Mesenchymal stem cell (in vitro differentiated cells and primary cell): ENCODE results near the gene PDE8A.

ENCODE experiments used
- DNase-seq: peaks from one replicate; pipeline ENCODE4 v3.0.0-alpha.2; 2013
- H2AFZ ChIP-seq: one replicate; pipeline ENCODE4 v1.6.1; 2013; ENCODE audit warnings: low read depth, mild to moderate bottlenecking, control low read depth, inconsistent platforms, low read length, moderate library complexity
- H2AK5ac ChIP-seq: 2 replicates; pipeline ENCODE4 v1.6.1; 2013; ENCODE audit warnings: low read length, moderate library complexity, mild to moderate bottlenecking, inconsistent platforms; ENCODE audit not compliant: severe bottlenecking
- H2BK120ac ChIP-seq: one replicate; pipeline ENCODE4 v1.6.1; 2013; ENCODE audit warnings: low read depth, mild to moderate bottlenecking, inconsistent platforms, low read length, moderate library complexity
- H2BK12ac ChIP-seq, 2 experiments: one replicate each; pipeline ENCODE4 v1.6.1; 2013; ENCODE audit warnings: inconsistent platforms in 2 of 2, low read length in 2 of 2, mild to moderate bottlenecking in 2 of 2, moderate library complexity in 2 of 2, control low read depth in 1 of 2
- H2BK15ac ChIP-seq: one replicate; pipeline ENCODE4 v1.6.1; 2013; ENCODE audit warnings: mild to moderate bottlenecking, low read depth, inconsistent platforms; ENCODE audit not compliant: poor library complexity, severe bottlenecking
- H2BK5ac ChIP-seq: 2 replicates; pipeline ENCODE4 v1.6.1; 2013; ENCODE audit warnings: low read depth, mild to moderate bottlenecking, low read length, control low read depth, inconsistent platforms; ENCODE audit not compliant: poor library complexity, severe bottlenecking
- H3K14ac ChIP-seq, 2 experiments: one replicate each; pipeline ENCODE4 v1.6.1; 2013; ENCODE audit warnings: inconsistent platforms in 2 of 2, low read length in 2 of 2, control low read depth in 1 of 2, mild to moderate bottlenecking in 1 of 2, moderate library complexity in 1 of 2
- H3K18ac ChIP-seq, 2 experiments: one replicate each; pipeline ENCODE4 v1.6.1; 2013; ENCODE audit warnings: inconsistent platforms in 2 of 2, low read length in 2 of 2, control low read depth in 1 of 2, low read depth in 1 of 2, mild to moderate bottlenecking in 1 of 2
- H3K23ac ChIP-seq, 2 experiments: one replicate each; pipeline ENCODE4 v1.6.1; 2013; ENCODE audit warnings: inconsistent platforms in 2 of 2, low read length in 2 of 2, mild to moderate bottlenecking in 2 of 2, moderate library complexity in 2 of 2, control low read depth in 1 of 2
- H3K27ac ChIP-seq: 2 replicates; pipeline ENCODE4 v1.5.1; 2013; ENCODE audit warnings: mild to moderate bottlenecking, moderate library complexity, low read length, control low read depth, inconsistent platforms; ENCODE audit not compliant: poor library complexity, severe bottlenecking
- H3K27me3 ChIP-seq, 2 experiments: 2 replicates each; pipeline versions ENCODE4 v1.6.1 to v1.7.0; 2013; ENCODE audit warnings: low read length in 2 of 2, mild to moderate bottlenecking in 2 of 2, moderate library complexity in 2 of 2, control low read depth in 1 of 2, inconsistent platforms in 1 of 2; ENCODE audit not compliant: control insufficient read depth in 1 of 2, insufficient read depth in 1 of 2
- H3K36me3 ChIP-seq, 2 experiments: 2 replicates each; pipeline versions ENCODE4 v1.6.1 to v1.7.0; 2013; ENCODE audit warnings: low read length in 2 of 2, control low read depth in 1 of 2, inconsistent platforms in 1 of 2, low read depth in 1 of 2, mild to moderate bottlenecking in 1 of 2; ENCODE audit not compliant: insufficient read depth in 2 of 2, control insufficient read depth in 1 of 2
- H3K4ac ChIP-seq, 2 experiments: one replicate each; pipeline ENCODE4 v1.6.1; 2013; ENCODE audit warnings: inconsistent platforms in 2 of 2, low read length in 2 of 2, mild to moderate bottlenecking in 2 of 2, moderate library complexity in 2 of 2, control low read depth in 1 of 2, low read depth in 1 of 2
- H3K4me1 ChIP-seq: 2 replicates; pipeline ENCODE4 v1.6.1; 2013; ENCODE audit warnings: low read depth, low read length, control low read depth; ENCODE audit not compliant: control insufficient read depth, insufficient read depth
- H3K4me2 ChIP-seq: 2 replicates; pipeline ENCODE4 v1.6.1; 2013; ENCODE audit warnings: low read length, mild to moderate bottlenecking, inconsistent platforms; ENCODE audit not compliant: poor library complexity, severe bottlenecking
- H3K4me3 ChIP-seq, 2 experiments: 2 replicates each; pipeline versions ENCODE4 v1.5.1 to v1.7.0; 2013; ENCODE audit warnings: low read length in 2 of 2, mild to moderate bottlenecking in 2 of 2, control low read depth in 1 of 2, low read depth in 1 of 2; ENCODE audit not compliant: insufficient read depth in 1 of 2
- H3K79me1 ChIP-seq: replicated peaks from 2 replicates; pipeline ENCODE4 v1.6.1; 2013; ENCODE audit warnings: mild to moderate bottlenecking, control low read depth, low read length, inconsistent platforms; ENCODE audit not compliant: poor library complexity, severe bottlenecking
- H3K9ac ChIP-seq: 2 replicates; pipeline ENCODE4 v1.7.0; 2013; ENCODE audit warnings: mild to moderate bottlenecking, low read length, moderate library complexity
- H3K9me3 ChIP-seq: 2 replicates; pipeline ENCODE4 v1.7.0; 2013; ENCODE audit warnings: mild to moderate bottlenecking, low read length; ENCODE audit not compliant: control insufficient read depth
- H4K8ac ChIP-seq: one replicate; pipeline ENCODE4 v1.6.1; 2013; ENCODE audit warnings: inconsistent platforms, mild to moderate bottlenecking, low read length, moderate library complexity
- H4K91ac ChIP-seq: one replicate; pipeline ENCODE4 v1.6.1; 2013; ENCODE audit warnings: mild to moderate bottlenecking, low read length, inconsistent platforms
- WGBS: methylation state at CpG from one replicate; pipeline ENCODE4 v1.1.7; 2013; ENCODE audit warnings: mixed read lengths; 5-methylcytosine and 5-hydroxymethylcytosine counted together

Gene PDE8A

GRCh38 chr15:85108136-85108535 lies 126.5 kb downstream of the PDE8A start:
- no peak overlapping the region for H2BK15ac ChIP-seq
- H3K27me3 ChIP-seq, result no peaks in the 10 kb centered on the region
- H3K23ac ChIP-seq, result no peak overlapping the region
- no peaks in the 10 kb centered on the region for H3K4me1 ChIP-seq
- H2BK12ac ChIP-seq, result no peak overlapping the region
- H3K14ac ChIP-seq, result no peak overlapping the region
- H3K27ac ChIP-seq, result no peak overlapping the region
- H2AK5ac ChIP-seq, result no peak overlapping the region
- H2AFZ ChIP-seq, result no peak overlapping the region
- no peak overlapping the region for H3K4me2 ChIP-seq
- H3K4me3 ChIP-seq, result no peak overlapping the region
- no peak overlapping the region for H2BK120ac ChIP-seq
- no peaks in the 10 kb centered on the region for H3K9me3 ChIP-seq
- H4K91ac ChIP-seq, result no peak overlapping the region
- H3K79me1 ChIP-seq, result no peaks in the 10 kb centered on the region
- no peak overlapping the region for H2BK5ac ChIP-seq
- 97% methylated on average over 3 of the region's 4 CpGs for WGBS
- no peak overlapping the region for H4K8ac ChIP-seq
- no peak overlapping the region for H3K4ac ChIP-seq
- no peak overlapping the region for H3K18ac ChIP-seq
- DNase-seq, result no peak
- no peak overlapping the region for H3K9ac ChIP-seq
- H3K36me3 ChIP-seq, result peaks cover 14 to 40% of the 10 kb centered on the region in 2 experiments

- Histone ChIP-seq H2AFZ (no peak overlapping the region), H3K9ac (no peak overlapping the region), H3K4me1 (no peaks in the 10 kb centered on the region), H3K4me2 (no peak overlapping the region), H2BK15ac (no peak overlapping the region), H2BK5ac (no peak overlapping the region), H3K9me3 (no peaks in the 10 kb centered on the region), H2BK120ac (no peak overlapping the region), H4K91ac (no peak overlapping the region), H3K4me3 (no peak overlapping the region), H3K36me3 (peaks cover 13 to 46% of the 10 kb centered on the region in 2 experiments), H3K27ac (no peak overlapping the region), H3K23ac (no peak overlapping the region), H2BK12ac (no peak overlapping the region), H3K4ac (no peak overlapping the region), H3K18ac (no peak overlapping the region), H3K14ac (no peak overlapping the region), H3K27me3 (no peaks in the 10 kb centered on the region), H3K79me1 (no peaks in the 10 kb centered on the region), H2AK5ac (no peak overlapping the region), H4K8ac (no peak overlapping the region)
- DNase-seq, result no peak
- WGBS, result 100% methylated on average over 1 of the region's 2 CpGs
Observed at GRCh38 chr15:85109333-85109732, 127.7 kb downstream of the PDE8A start.

GRCh38 chr15:85112997-85113396 lies 131.3 kb downstream of the PDE8A start:
- Histone ChIP-seq H3K4me1 (no peaks in the 10 kb centered on the region), H3K9ac (no peak overlapping the region), H3K18ac (no peak overlapping the region), H3K36me3 (peaks cover 20 to 75% of the 10 kb centered on the region in 2 experiments), H2BK5ac (no peak overlapping the region), H2AFZ (no peak overlapping the region), H3K14ac (no peak overlapping the region), H2BK12ac (no peak overlapping the region), H3K23ac (no peak overlapping the region), H2BK15ac (no peak overlapping the region), H3K79me1 (no peaks in the 10 kb centered on the region), H3K9me3 (no peaks in the 10 kb centered on the region), H3K4me3 (no peak overlapping the region), H2BK120ac (no peak overlapping the region), H3K4ac (no peak overlapping the region), H4K8ac (no peak overlapping the region), H4K91ac (no peak overlapping the region), H3K4me2 (no peak overlapping the region), H3K27ac (no peak overlapping the region), H2AK5ac (no peak overlapping the region), H3K27me3 (no peaks in the 10 kb centered on the region)
- no peak for DNase-seq
- 85% methylated on average over 3 of the region's 3 CpGs for WGBS

GRCh38 chr15:85114886-85115285 lies 133.2 kb downstream of the PDE8A start:
- Histone ChIP-seq H2BK15ac (no peak overlapping the region), H2AFZ (no peak overlapping the region), H3K18ac (no peak overlapping the region), H2BK5ac (no peak overlapping the region), H2BK12ac (no peak overlapping the region), H3K14ac (no peak overlapping the region), H2BK120ac (no peak overlapping the region), H3K23ac (no peak overlapping the region), H3K4me3 (no peak overlapping the region), H4K91ac (no peak overlapping the region), H3K36me3 (peaks cover 20 to 71% of the 10 kb centered on the region in 2 experiments), H3K9me3 (no peaks in the 10 kb centered on the region), H3K27ac (no peak overlapping the region), H3K4me1 (no peaks in the 10 kb centered on the region), H4K8ac (no peak overlapping the region), H3K27me3 (no peaks in the 10 kb centered on the region), H3K9ac (no peak overlapping the region), H3K4ac (no peak overlapping the region), H3K79me1 (no peaks in the 10 kb centered on the region), H3K4me2 (no peak overlapping the region), H2AK5ac (no peak overlapping the region)
- 86% methylated on average over 4 of the region's 4 CpGs for WGBS
- DNase-seq, result no peak
